Glomerular visceral epithelial cell (primary cell): ENCODE measurements around the gene FBLIM1.

Source experiments
- DNase-seq: peaks from one replicate; pipeline ENCODE4 v3.0.0-alpha.2; 2016; ENCODE audit errors: extremely low spot score

FBLIM1 gene

DNA sequence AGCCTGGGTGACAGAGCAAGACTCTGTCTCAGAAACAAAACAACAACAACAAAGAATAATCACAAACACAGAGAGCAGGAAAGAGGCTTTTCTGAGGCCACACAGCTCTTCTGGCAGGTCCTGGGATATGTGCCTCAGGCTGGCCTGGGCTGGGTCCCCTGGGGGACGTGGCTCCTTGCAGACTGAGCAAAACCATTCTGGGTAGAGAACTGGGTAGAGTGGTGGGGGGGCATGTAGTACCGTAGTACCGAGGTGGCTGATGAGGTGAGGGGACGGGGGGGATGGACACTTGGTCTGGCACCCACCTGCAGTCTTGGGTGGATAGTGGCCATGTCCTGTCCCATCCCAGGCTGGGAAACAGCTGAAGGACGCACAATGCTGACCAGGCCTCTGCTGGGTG lies 10.3 kb upstream of the FBLIM1 start:
- DNase-seq = no peak

- DNase-seq = no peak
Observed at GRCh38 chr1:15748690-15749398, 9.8 kb upstream of the FBLIM1 start.

DNA sequence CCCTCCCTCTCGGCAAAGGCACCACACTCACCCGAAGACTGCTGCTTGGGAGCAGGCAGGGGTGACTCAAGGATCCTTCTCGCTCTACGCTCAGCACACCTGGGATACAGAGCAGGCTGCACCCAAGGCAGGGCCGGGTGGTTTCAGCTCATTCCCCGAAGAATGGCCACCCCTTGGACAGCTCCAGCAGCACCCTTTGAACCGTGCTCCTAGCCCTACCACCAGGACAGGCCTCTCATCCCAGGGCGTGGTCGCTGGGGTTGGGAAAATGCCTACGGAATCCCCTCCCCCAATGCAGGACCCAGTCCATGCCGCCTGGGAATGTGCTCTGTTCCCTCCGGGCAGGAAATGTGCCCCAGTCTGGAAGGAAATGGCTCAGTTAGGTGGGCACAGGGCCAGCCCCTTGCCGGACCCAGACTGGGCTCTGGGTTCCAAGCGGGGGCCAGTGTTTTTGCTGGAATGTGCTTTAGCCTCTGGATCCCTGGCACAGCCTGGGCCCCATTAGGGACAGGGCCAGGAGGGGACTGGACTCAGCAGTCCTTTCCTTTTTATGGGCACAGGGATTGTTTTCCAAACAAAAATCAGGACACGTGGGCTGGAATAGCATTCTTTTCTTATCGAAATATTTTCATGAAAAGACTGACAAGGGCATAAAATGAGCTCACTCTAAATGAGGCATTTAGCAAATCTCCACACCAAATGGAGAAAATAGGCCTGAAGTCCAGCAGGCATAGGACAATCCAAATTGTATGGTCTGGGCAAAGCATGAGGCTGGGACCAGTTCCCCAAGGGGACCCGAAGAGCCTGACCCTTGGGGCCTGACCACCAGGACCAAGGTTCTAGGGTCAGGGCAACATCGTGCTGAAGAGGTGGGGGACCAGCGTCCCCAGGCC lies 8.9 kb upstream of the FBLIM1 start:
- DNase-seq = no peak

DNA sequence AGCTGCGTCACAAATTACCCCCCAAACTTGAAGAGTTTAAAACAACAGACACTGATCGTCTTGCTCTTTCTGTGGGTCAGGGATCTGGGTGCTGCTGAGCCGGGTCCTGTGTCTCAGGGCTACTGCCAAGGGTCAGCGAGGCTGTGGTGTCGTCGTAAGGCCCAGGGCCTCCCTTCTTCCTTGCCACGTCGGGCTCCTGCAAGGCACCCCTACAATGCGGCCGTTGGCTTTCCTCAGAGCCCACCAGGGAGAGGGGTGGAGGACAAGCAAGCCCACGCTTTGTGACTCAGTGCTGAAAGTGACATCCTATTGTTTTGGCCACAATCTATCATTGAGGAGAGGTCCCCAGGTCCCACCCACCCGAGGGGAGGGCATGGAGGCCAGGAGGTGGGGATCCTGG lies 7.7 kb upstream of the FBLIM1 start:
- no peak for DNase-seq

DNA sequence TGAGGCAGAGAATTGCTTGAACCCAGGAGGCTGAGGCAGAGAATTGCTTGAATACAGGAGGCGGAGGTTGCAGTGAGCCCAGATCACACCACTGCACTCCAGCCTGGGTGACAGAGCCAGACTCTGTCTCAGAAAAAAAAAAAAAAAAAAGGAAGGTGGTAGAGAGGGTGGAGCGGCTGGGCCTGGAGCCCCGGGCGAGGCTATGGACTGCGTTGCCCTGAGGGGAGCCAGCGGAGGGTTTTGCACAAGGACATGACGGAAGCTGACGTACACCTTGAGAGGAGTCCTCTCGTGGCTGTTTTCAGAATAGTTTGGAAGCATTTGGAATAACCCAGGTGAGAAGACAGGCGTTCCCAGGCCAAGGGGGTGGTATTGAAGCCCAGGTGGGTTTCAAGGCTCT lies 6.9 kb upstream of the FBLIM1 start:
- DNase-seq = no peak

DNA sequence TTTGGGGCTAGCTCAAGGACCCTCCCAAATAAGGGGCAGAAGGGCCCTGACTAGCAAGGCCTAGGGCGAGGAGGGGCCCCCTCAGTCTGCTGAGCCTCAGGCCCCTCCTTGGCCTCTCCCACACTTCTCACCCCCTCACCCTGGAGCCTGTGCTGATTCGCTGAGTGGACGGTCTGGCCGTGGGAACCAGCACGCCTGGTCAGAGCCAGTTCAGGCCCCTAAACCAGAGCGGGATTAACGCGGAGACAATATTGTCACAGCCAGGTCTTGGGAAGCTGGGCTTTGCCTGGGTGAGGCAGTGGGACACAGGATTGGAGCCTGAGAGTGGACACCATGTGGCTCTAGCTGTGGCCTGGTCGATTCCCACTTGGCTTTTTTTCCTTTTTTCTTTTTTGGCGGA lies 4.8 kb upstream of the FBLIM1 start:
- no peak for DNase-seq

GRCh38 chr1:15755021-15755645 lies 3.5 kb upstream of the FBLIM1 start:
- DNase-seq = no peak

DNA sequence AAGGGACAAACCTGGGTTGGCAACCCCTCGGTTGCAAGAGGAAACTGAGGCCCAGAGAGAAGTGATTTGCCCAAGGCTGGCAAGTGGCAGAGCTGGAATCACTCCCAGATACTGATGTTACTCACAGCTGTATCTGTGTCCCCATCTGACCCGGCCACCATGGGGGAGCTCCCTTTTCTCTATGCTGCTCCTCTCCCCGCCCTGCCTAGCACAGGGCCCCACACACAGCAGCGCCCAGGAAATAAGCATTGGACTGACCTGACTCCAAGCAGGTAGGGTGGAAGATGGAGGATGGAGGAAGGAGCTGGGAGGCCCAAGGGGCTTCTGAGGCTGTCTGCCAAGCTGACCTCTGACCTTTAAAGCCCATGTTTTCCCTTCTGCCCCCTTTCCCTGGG lies 3.0 kb upstream of the FBLIM1 start:
- no peak for DNase-seq

GRCh38 chr1:15756143-15757015 lies 2.2 kb upstream of the FBLIM1 start:
- no peak for DNase-seq

- no peak for DNase-seq
Observed at GRCh38 chr1:15757016-15757543, 1.5 kb upstream of the FBLIM1 start.

DNA sequence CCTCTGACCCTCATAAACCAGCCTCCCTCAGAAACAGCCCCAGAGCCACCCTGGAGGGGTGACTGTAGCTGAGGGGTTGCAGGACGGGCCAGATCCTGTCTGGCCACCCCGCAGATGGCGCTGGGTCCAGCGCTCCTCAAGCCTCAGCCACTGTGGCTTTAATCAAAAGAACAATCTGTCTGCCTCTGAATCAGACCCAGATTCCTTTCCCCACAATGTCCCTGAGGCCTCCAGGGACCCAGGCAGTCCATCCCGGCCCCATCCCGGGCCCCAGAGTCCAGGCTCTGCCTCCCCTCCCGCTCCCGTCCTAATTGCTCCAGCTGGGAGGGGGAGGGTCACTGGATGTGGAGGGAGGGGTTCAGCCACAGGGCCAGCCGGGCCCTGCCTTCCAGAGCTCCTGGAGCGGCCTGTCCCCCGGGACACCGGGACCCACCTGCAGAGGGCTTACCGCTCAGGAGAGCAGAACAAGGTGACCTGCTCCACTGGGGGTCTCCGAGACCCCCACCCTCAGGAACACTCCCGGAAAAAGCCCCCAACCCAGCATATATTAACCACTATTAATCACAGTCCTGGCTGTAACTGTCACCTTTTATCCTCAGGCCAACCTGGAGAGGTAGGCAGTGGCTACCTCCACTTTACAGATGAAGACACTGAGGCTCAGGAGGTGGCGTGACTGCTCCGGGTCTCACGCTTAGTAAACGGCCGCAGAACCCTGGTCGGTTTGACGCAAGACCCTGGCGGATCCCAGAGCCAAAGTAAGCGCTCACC lies 836 bp upstream of the FBLIM1 start:
- DNase-seq = no peak

DNA sequence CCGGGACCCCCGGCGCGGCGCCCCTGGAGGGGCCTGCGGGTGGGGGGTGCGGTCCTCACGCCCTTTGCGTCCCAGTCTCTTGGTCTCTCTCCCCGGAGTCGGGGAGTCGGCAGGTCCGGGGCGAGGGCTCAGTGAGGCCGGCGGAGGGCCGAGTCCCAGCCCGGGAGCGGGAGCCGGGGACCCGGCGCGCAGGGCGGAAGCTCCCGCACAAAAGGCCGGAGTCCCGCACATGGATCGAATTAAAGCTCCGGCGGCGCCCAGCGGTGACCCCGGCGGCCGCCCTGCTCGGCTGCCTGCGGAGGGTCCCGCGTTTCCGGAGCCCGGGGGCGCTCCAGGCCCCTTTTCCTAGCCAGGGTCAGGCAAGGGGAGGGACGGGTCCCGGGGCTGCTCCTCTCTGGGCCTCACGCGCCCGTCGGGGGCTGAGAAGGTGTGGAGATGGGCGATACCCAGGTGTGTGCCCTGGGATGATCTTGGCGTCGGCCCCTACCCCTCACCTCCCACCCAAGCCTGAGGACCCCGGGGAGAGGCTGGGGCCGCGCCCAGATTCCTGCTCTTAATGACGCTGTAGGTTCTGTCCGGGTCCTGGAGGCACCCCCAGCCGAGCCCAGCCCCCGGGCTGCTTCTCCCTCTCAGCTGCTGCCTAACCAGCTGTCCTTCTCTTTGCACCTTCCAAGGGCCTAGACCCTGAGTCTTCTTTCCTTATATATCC lies 512 bp downstream of the FBLIM1 start:
- DNase-seq = peak; percentile 25

DNA sequence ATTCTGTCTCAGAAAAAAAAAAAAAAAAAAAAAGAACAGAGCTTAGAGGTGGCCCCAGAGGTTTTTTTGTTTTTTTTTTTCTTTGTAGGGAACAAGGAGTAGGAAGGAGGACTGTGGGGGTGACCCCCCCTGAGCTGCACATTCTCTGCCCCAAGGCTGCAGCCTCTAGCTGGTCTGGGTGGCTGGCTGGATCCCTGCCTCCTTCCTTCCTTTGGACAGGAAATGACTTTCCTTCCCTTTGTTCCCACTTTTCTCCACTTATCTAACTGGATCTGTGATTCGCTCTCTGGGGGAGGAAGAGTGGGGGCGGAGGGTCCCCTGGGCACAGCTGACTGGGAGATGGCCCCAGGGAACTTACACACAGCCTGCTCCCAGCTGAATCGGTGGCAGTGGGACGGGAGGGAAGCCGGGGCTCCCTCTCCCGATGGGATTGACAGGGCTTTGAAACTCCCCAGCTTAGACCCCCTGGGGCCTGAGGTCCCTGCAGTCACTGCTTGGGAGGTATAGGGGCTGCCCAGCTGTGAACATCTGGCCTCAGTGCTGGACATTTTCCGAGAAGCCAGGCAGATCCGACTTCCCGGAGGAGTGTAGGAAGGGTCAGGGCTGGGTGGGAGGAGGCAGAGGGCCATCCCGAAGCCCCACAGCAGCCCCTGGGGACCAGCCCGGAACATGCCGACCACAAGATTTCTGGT lies 2.1 kb downstream of the FBLIM1 start:
- peak; percentile 59 for DNase-seq

- DNase-seq = no peak
Observed at GRCh38 chr1:15761366-15762128, 3.0 kb downstream of the FBLIM1 start.

DNA sequence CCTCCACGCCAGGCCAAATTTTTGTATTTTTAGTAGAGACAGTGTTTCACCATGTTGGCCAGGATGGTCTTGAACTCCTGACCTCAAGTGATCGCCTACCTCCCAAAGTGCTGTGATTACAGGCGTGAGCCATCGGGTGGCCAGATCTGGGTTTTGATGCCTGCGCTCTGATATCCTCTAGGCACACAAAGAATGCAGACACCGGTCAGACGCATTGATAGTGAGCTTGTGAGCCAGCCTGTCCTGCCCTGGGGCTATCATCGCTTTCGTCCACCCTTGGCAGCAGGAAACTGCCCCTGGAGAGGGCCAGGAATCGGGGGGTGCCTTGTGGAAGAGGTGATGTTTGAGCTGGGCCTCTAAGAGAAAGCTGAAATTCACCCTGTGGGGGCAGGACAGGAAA lies 4.0 kb downstream of the FBLIM1 start:
- no peak for DNase-seq

DNA sequence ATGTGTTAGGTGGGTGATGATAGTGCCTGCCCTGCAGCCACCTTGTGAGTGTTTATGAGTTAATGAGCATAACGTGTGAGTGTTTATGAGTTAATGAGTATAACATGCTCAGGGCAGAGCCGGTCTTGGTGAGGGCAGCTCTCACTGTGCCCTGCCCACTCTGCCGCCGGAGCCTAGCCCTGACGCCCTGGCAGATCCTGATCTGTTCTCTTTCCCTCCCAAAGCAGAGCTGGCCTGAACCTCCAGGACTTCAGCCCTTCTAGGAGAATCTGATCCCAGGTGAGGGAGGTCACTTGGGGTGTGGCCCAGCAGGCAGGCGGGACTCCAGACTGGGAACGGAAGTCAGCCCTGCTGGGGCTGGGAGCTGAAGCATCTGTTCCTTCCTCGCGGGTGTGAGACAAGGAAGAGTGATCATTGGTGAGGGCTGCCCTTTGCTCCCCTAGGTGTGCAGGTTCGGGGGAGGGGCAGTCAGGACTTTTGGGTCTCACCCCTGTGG lies 5.7 kb downstream of the FBLIM1 start:
- no peak for DNase-seq

GRCh38 chr1:15764890-15765289 lies 6.3 kb downstream of the FBLIM1 start:
- no peak for DNase-seq

DNA sequence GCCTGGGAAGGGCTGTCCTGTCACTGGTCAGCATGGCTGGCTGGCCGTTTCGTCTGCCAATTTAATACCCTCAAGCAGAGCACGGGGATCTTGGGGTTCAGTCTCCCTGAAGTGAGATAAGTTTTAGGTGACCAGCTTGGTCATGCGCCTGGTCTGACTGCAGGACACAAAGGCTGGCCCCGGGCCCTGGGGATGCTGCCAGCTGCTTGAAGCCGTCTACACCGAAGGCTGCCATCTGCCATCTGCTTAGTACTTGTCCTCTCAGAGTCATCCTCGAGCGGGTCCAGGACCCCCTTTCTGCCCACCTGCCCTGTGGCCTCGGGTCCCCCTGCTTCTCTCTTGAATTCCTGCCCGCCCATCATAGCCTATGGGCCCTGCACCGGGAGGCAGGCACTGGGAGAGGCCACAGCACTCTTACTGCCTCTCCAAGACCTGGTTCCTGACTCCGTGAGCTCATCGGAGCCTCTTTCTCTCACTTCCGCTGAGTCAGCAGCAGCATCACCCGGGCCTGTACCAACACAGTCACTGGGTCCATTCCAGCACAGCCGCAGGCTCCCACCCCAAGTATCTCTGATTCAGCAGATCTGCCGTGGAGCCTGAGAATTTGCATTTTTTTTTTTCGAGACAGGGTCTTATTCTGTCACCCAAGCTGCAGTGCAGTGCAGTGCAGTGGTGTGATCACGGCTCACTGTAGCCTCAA lies 7.0 kb downstream of the FBLIM1 start:
- DNase-seq = peak; percentile 73
